Psoas muscle (tissue), 8 donors: ENCODE results near the gene PBX1. TPM values are rescaled to one million over a fixed set of nuclear protein-coding genes. Genes with fewer than 3 reads are reported as not detected.

Experiments
- ATAC-seq, 4 donors: fragments of 200-7000 bp; cut with Tn5 transposase; one replicate each; pipeline ENCODE4 v1.9.1; 2020; ENCODE audit warnings: moderate library complexity in 3 of 4, mild to moderate bottlenecking in 2 of 4
- DNase-seq, 2 donors: peaks; one replicate each; pipeline ENCODE4 v3.0.0-alpha.2; 2020
- H3K27ac ChIP-seq: fragments of 200-600 bp; one replicate; pipeline ENCODE4 v1.8.0; 2022
- H3K27me3 ChIP-seq, 3 donors: fragments of 200-600 bp in 1 of 3; one replicate each; pipeline versions ENCODE4 v1.6.1 to v1.8.0; 2013 to 2022; ENCODE audit warnings: low read length in 2 of 3, mild to moderate bottlenecking in 2 of 3, moderate library complexity in 1 of 3; ENCODE audit not compliant: insufficient read depth in 3 of 3
- H3K36me3 ChIP-seq, 2 donors: fragments of 200-600 bp in 1 of 2; one replicate each; pipeline versions ENCODE4 v1.6.1 to v1.8.0; 2013 to 2022; ENCODE audit warnings: low read depth in 1 of 2, mild to moderate bottlenecking in 1 of 2, moderate library complexity in 1 of 2; ENCODE audit not compliant: insufficient read depth in 1 of 2
- H3K4me1 ChIP-seq: fragments of 200-600 bp; one replicate; pipeline ENCODE4 v1.8.0; 2022
- H3K4me3 ChIP-seq: fragments of 200-600 bp; one replicate; pipeline ENCODE4 v1.8.0; 2022; ENCODE audit warnings: mild to moderate bottlenecking
- H3K9me3 ChIP-seq: fragments of 200-600 bp; one replicate; pipeline ENCODE4 v1.8.0; 2022
- CTCF ChIP-seq: fragments of 200-600 bp; IDR thresholded peaks from one replicate; pipeline ENCODE4 v1.8.0; 2022; ENCODE audit warnings: antibody characterized with exemption
- WGBS, 3 donors: extraction: QIAGEN DNeasy Blood & Tissue Kit; methylation state at CpG; one replicate each; pipeline versions ENCODE4 v1.1.6 to v1.1.7; 2013; 5-methylcytosine and 5-hydroxymethylcytosine counted together
- intact Hi-C, 2 donors: fragments of 100-400 bp; cut with DNase I; formaldehyde crosslinking; loops; one replicate each; pipeline versions ENCODE4 v1.11.0 to v1.14.2; 2022
- polyA plus RNA-seq, 3 donors: library from polyadenylated mRNA; stranded (reverse); fragments of 200-250 nt; gene quantifications; one replicate each; pipeline ENCODE4 v1.2.3, GENCODE V29; 2013
- total RNA-seq, 4 donors: library from RNA; stranded (reverse); fragmentation: NEBNext Ultra II Directional in 2 of 4; extraction: Animal tissue kit (Norgen Biotek cat#: 25700) in 2 of 4; gene quantifications; one replicate each; pipeline versions ENCODE4 v1.2.1 to v1.2.4, GENCODE V29; 2021 to 2023
- donor health status: healthy with polysubstance abuse.
- donor health status: DM: no; HTN: no; CAD: no; lungs with moderate emphysema.
- donor health status: Bipolar disorder and iron deficiency.
- donor health status: healthy.
- donor health status: DM: yes; HTN: yes; CAD: no.
- donor health status: DM: no; HTN: no; CAD: no.
- donor health status: DM: no; HTN: no; CAD: no.
- donor health status: DM: yes; HTN: yes; CAD: no.

The PBX1 gene
- total and polyA plus RNA-seq, 7 donors: 10.6 to 69.9 (median 59.3) TPM

- TF ChIP-seq CTCF: no peak
- Histone ChIP-seq H3K4me3 (peak overlapping the region; percentile 85), H3K4me1 (peaks cover 23% of the 10 kb centered on the region), H3K27me3 (no peaks in the 10 kb centered on the region), H3K27ac (peak overlapping the region; percentile 74), H3K9me3 (no peaks in the 10 kb centered on the region), H3K36me3 (no peaks in the 10 kb centered on the region)
- WGBS, 3 donors: 13 to 37% (median 18%) methylated on average over 4 of the region's 4 CpGs
- intact Hi-C loops: loop anchor here (5.0 kb wide), 3 partner anchors 40 to 220 kb away; no protein-coding TSS in a partner anchor
- no peak for DNase-seq
- no peak for ATAC-seq
Observed at GRCh38 chr1:164562511-164562910, 3.5 kb downstream of the PBX1 start.

DNA sequence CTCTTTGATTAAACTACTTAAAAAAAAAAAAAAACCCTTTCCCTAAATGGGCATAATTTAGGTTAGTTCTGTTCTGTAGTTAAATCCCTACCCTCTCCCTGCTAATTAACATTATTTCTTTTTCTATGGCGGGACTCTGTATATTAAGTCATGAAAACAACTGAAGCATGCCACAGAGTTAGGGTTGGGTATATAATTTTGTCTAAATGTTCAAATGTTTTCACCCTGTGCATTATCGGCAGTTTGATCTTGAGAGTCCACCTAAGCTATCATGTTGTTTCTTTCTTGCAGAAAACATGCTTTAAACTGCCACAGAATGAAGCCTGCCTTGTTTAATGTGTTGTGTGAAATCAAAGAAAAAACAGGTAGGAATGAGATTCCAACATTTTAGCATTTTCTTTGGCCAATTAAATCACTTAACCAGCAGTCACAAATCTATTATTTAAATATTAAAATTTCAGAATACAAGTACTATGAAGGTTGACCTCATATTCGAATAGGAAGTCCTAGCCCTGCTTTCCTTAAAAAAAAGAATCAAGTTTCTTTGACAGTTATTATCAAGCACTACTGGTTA is 4.0 kb downstream of the PBX1 start:
- WGBS, 3 donors: 19 to 54% (median 21%) methylated on average over 3 of the region's 3 CpGs
- TF ChIP-seq CTCF: no peak
- H3K36me3 ChIP-seq: peaks cover 0 to under 1% of the 10 kb centered on the region in 2 donors
- DNase-seq (no peak), ATAC-seq (no peak)
- peaks cover 19% of the 10 kb centered on the region for H3K4me1 ChIP-seq
- H3K9me3 ChIP-seq: no peaks in the 10 kb centered on the region
- peak overlapping the region; percentile 74 for H3K27ac ChIP-seq
- peak overlapping the region; percentile 85 for H3K4me3 ChIP-seq
- intact Hi-C loops: loop anchor here (5.0 kb wide), 3 partner anchors 39 to 219 kb away; no protein-coding TSS in a partner anchor
- no peaks in the 10 kb centered on the region for H3K27me3 ChIP-seq

GRCh38 chr1:164563721-164564360 is 4.9 kb downstream of the PBX1 start:
- Histone ChIP-seq H3K9me3 (no peaks in the 10 kb centered on the region), H3K27me3 (no peaks in the 10 kb centered on the region), H3K27ac (peak overlapping the region; percentile 74), H3K4me1 (peaks cover 21% of the 10 kb centered on the region), H3K36me3 (peaks cover 0 to 9% of the 10 kb centered on the region in 2 donors), H3K4me3 (peak overlapping the region; percentile 85)
- 33 to 61% (median 51%) methylated on average over 10 of the region's 10 CpGs for WGBS, 3 donors
- intact Hi-C loops: loop anchor here (5.0 kb wide), 3 partner anchors 38 to 218 kb away; no protein-coding TSS in a partner anchor
- DNase-seq (no peak), ATAC-seq (peak in 1 of 4 donors; percentile 26)
- no peak for TF ChIP-seq CTCF

GRCh38 chr1:164564378-164564777 is 5.4 kb downstream of the PBX1 start:
- Histone ChIP-seq H3K4me1 (peaks cover 23% of the 10 kb centered on the region), H3K27ac (peak overlapping the region; percentile 74)
- 56 to 77% (median 69%) methylated on average over 3 of the region's 3 CpGs for WGBS, 3 donors

More at GRCh38 chr1:164564378-164564777, 5.4 kb downstream of the PBX1 start:
- no peak for DNase-seq
- Histone ChIP-seq H3K9me3 (no peaks in the 10 kb centered on the region), H3K27me3 (no peaks in the 10 kb centered on the region), H3K4me3 (peak overlapping the region; percentile 85), H3K36me3 (peaks cover 0 to 9% of the 10 kb centered on the region in 2 donors)
- intact Hi-C loops: loop anchor here (5.0 kb wide), 3 partner anchors 38 to 218 kb away; no protein-coding TSS in a partner anchor
- no peak for TF ChIP-seq CTCF
- ATAC-seq: no peak
